PC-3 (cell line): ENCODE measurements around the gene PRELID1.

Source experiments
- EZH2 ChIP-seq: fragments of 300-600 bp; sonication (generic); IDR thresholded peaks from one replicate; pipeline ENCODE4 v1.6.1; 2017; ENCODE audit warnings: antibody characterized with exemption, mild to moderate bottlenecking, low read length; ENCODE audit not compliant: unreplicated experiment
- TF ChIP-seq, protein P1 (sequence below): fragments of 300-600 bp; sonication (generic); conservative IDR thresholded peaks from 2 replicates; pipeline ENCODE4 v1.5.1; 2017; ENCODE audit warnings: antibody characterized with exemption, low read depth, mild to moderate bottlenecking, low read length

GRCh38 chr5:177308740-177309139 is 5.1 kb downstream of the PRELID1 start:
- TF ChIP-seq, protein P1, sequence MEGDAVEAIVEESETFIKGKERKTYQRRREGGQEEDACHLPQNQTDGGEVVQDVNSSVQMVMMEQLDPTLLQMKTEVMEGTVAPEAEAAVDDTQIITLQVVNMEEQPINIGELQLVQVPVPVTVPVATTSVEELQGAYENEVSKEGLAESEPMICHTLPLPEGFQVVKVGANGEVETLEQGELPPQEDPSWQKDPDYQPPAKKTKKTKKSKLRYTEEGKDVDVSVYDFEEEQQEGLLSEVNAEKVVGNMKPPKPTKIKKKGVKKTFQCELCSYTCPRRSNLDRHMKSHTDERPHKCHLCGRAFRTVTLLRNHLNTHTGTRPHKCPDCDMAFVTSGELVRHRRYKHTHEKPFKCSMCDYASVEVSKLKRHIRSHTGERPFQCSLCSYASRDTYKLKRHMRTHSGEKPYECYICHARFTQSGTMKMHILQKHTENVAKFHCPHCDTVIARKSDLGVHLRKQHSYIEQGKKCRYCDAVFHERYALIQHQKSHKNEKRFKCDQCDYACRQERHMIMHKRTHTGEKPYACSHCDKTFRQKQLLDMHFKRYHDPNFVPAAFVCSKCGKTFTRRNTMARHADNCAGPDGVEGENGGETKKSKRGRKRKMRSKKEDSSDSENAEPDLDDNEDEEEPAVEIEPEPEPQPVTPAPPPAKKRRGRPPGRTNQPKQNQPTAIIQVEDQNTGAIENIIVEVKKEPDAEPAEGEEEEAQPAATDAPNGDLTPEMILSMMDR = no peak
- TF ChIP-seq EZH2 = no peak
